GM12801 (cell line): Measurements from ENCODE around the gene POLD2.

Source experiments
- TF ChIP-seq, protein P1 (sequence below): IDR thresholded peaks from one replicate; pipeline ENCODE4 v1.5.1; 2011; ENCODE audit warnings: control low read depth; ENCODE audit not compliant: insufficient read length; ENCODE audit errors: extremely low read depth

POLD2 gene

DNA sequence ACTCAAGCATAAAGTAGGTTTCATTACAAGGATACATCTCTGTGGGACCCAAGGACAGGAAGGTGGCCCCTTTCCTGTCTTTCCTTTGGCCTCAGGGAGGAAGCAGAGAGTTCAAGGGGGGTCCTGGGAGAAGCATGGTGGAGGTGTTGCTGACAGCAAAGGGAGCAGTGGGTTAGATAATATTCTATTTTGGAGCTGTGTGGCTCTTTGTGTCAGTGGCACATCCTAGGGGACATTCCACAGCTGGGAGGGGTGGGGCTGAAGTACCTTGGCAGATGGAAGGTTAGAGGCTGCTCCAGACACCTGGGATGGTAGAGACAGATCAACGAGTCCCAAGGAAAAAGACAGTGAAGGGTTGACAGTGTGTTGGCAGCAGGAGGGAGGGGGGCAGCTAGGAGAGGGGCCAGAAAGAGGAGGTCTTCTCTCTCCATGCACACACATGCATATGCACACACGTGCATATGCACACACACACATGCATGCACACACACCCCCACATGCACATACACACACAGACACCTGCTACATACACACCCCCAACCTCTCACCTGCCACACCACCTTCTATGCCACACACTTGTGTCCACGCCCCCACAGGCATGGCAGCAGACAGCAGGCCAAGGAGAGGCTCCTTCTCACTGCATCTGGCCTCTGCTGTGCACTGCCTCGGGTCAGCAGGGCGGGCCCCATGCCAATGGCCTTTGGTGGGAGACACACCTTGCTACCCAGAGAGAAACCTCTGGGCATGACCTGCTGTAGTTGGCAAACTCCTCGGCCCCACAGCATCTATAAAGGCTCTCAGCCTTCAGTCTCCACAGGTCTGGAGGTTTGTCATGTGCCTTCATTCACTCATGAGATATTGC is 5.6 kb upstream of the POLD2 start:
- TF ChIP-seq, protein P1, sequence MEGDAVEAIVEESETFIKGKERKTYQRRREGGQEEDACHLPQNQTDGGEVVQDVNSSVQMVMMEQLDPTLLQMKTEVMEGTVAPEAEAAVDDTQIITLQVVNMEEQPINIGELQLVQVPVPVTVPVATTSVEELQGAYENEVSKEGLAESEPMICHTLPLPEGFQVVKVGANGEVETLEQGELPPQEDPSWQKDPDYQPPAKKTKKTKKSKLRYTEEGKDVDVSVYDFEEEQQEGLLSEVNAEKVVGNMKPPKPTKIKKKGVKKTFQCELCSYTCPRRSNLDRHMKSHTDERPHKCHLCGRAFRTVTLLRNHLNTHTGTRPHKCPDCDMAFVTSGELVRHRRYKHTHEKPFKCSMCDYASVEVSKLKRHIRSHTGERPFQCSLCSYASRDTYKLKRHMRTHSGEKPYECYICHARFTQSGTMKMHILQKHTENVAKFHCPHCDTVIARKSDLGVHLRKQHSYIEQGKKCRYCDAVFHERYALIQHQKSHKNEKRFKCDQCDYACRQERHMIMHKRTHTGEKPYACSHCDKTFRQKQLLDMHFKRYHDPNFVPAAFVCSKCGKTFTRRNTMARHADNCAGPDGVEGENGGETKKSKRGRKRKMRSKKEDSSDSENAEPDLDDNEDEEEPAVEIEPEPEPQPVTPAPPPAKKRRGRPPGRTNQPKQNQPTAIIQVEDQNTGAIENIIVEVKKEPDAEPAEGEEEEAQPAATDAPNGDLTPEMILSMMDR, result no peak

DNA sequence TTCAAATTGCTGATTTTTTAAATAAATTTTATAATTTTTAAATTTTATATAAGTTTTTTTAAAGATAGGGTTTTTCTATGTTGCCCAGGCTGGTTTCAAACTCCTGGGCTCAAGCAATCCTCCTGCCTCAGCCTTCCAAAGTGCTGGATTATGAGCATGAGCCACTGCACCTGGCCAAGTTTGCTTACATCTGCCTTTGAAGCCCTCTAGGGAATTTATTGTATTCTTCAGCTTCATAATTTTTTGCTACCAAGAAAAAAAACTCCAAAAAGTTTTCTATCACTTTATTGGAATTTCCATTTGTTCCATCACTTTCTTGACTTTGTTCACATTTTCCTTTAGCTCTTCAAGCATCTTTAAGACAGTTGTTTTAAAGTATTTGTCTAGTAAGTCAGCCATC is 3.8 kb upstream of the POLD2 start:
- TF ChIP-seq, protein P1, result no peak

DNA sequence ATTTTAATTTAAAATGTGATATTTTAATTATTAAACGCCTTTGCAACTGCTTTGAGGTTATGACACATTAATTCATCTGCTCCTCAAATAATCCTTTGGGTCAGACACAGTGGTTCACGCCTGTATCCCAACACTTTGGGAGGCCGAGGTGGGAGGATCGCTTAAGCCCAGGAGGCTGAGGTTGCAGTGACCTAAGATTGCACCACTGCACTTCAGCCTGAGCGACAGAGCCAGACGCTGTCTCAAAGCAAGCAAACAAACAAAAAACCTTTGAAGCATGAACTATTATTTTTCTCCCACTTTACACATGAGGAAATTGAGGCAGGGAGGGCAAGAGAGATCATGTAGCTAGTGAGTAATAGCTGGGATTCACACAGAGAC is 1.5 kb upstream of the POLD2 start:
- TF ChIP-seq, protein P1, result no peak

DNA sequence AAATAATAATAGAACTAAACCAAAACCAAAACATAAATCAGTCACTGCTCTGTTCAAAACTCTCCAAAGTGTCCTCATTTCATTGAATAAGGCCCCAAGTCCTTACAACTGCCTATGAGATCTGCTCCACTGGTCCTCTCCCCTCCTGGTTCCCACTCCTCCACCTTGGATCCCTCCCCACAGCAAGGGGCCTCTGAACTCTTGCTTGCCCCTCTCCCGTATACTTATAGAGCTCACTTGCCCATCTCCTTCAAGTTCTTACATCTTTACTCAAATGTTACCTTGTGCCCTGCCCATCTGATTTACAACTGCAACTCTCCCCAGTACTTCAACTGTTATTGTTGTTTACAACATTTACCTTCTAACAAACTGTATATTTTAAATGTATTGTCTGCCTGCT is 819 bp downstream of the POLD2 start:
- TF ChIP-seq, protein P1, result no peak

DNA sequence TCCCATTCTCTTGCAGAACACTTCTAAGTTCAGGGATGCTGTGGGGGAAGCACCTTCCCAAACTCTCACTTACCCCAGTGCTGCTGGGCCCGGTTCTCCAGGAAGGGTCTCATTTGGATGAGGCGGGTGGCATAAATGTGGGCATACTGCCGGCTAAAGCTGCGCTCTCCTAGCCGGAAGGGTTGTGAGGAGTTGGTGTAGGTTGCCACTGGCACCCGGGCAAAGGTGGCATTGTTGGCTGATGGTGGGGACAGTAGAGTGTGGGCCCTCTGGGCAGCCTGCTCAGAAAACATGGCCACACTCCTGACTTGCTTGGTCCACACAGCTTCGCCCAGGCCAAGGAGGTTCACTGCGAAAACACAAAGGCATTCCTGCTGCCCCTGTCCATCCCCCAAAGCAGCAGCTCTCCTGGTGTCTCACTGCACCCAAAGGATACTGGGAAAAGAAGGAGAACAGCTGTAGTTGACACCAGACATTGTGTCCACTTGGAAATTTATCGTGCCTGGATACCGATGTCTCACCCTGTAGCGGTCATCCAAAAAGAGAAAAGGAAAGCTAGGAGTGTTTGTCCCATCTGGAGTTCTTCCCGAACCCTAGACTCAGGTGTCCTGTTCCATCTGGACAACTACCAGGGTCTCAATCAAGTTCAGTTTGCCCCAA is 1.5 kb downstream of the POLD2 start:
- TF ChIP-seq, protein P1, result no peak

DNA sequence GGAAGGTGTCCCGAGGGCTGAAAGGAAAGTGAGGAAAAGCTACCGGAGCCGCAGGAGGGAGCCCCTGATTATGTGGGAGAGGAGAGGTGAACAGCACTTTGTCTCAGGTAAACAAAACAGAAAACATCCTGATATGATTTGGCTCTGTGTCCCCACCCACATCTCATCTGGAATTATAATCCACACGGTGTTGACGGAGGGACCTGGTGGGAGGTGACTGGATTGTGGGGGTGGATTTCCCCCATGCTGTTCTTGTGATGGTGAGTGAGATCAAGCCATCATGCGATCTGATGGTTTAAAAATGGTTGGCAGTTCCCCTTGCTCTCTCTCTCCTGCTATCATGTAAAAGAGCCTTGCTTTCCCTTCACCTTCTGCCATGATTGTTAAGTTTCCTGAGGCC is 3.0 kb downstream of the POLD2 start:
- TF ChIP-seq, protein P1, result no peak

DNA sequence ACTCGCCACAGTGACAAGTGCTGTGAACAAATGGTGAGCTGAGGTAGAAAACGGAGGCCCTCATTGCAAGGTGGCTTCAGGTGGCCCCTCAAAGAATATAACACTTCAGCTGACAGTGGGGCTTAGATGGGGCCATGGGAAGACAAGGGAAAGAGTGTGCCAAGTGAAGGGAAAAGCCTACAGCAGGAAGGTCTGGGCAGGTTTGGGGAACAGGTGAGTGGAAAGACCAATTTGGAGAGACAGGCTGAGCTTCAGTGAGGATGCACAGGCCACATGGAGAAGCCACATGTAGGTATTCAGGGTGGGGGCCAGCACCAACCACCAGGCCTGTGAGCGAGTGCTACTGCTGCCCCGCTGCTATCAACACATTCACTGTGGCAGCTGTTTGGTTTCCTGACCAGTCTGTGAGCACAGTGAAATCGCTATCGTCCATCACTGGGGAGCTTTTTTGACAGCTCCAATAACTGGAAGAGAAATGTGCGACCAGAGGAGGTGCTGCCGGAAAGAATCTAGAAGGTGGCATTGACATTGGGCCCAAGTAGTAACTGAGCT is 3.4 kb downstream of the POLD2 start:
- TF ChIP-seq, protein P1, result no peak
